GM12878 (cell line): ENCODE data around the gene SORBS2.

Source experiments
- BACH1 ChIP-seq: fragments of 450-650 bp; IDR thresholded peaks from 2 replicates; pipeline ENCODE4 v1.6.1; 2017; ENCODE audit warnings: mild to moderate bottlenecking, borderline replicate concordance
- EP300 ChIP-seq, 2 experiments: fragments of 150-350 bp in 1 of 2; IDR thresholded peaks; 2 replicates each; pipeline ENCODE4 v1.6.1; 2011 to 2012; ENCODE audit warnings: low read depth in 2 of 2, low read length in 2 of 2, borderline replicate concordance in 1 of 2, improper control_type of control experiment in 1 of 2, inconsistent platforms in 1 of 2; ENCODE audit not compliant: control insufficient read depth in 1 of 2
- FOS ChIP-seq: IDR thresholded peaks from 3 replicates; pipeline ENCODE4 v1.6.1; 2011; ENCODE audit warnings: borderline replicate concordance; ENCODE audit not compliant: insufficient read length; ENCODE audit errors: extremely low read depth
- MXI1 ChIP-seq: fragments of 150-350 bp; IDR thresholded peaks from 2 replicates; pipeline ENCODE4 v1.6.1; 2011; ENCODE audit warnings: low read depth, mild to moderate bottlenecking, inconsistent platforms, low read length, improper control_type of control experiment
- MYC ChIP-seq: IDR thresholded peaks from 2 replicates; pipeline ENCODE4 v1.6.1; 2011; ENCODE audit warnings: mild to moderate bottlenecking, low read length, moderate library complexity, inconsistent platforms; ENCODE audit not compliant: insufficient read depth, insufficient replicate concordance, insufficient read length, severe bottlenecking
- NRF1 ChIP-seq: conservative IDR thresholded peaks from 2 replicates; pipeline ENCODE4 v1.6.1; 2011; ENCODE audit warnings: mild to moderate bottlenecking, low read depth, low read length, improper control_type of control experiment
- RAD21 ChIP-seq: IDR thresholded peaks from 2 replicates; pipeline ENCODE4 v1.6.1; 2011; ENCODE audit warnings: mild to moderate bottlenecking, low read depth, low read length, moderate library complexity; ENCODE audit not compliant: insufficient read depth
- SP1 ChIP-seq: IDR thresholded peaks from one replicate; pipeline ENCODE4 v1.6.1; 2011; ENCODE audit warnings: low read depth, low read length
- ZNF384 ChIP-seq: IDR thresholded peaks from 2 replicates; pipeline ENCODE4 v1.6.1; 2012; ENCODE audit warnings: low read depth, mild to moderate bottlenecking, low read length, improper control_type of control experiment, borderline replicate concordance
- TF ChIP-seq, protein P1 (sequence below), 3 experiments: IDR thresholded peaks in 2 of 3; conservative IDR thresholded peaks in 1 of 3; 2 replicates each; pipeline ENCODE4 v1.5.1; 2011; ENCODE audit warnings: low read depth in 3 of 3, low read length in 3 of 3, mild to moderate bottlenecking in 3 of 3, control low read depth in 2 of 3, moderate library complexity in 2 of 3, inconsistent platforms in 1 of 3, mixed read lengths in 1 of 3; ENCODE audit not compliant: control insufficient read depth in 2 of 3, insufficient read depth in 1 of 3; ENCODE audit errors: extremely low read depth in 1 of 3
- TF ChIP-seq, protein P2 (sequence below): fragments of 450-650 bp; IDR thresholded peaks from 2 replicates; pipeline ENCODE4 v1.6.1; 2016; ENCODE audit warnings: mild to moderate bottlenecking

DNA sequence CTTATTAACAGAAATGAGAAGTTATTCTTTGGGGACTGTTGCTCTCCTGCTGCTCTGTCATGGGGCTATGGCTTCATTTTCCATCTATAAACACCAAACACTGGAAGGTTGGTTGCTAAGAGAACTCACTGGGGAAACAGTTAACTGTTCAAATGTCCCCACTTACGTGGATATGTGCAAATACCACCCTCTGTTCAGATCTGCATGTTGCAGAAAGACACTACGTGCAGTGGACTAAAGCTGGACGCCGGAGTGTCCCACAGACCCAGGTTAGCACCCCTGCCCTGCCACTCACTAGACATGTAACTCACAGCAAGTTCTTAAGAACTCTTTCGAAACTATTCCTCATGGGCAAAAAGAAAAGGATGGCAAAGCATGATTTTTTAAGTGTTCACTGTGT lies 62.1 kb downstream of the SORBS2 start:
- TF ChIP-seq, protein P1, sequence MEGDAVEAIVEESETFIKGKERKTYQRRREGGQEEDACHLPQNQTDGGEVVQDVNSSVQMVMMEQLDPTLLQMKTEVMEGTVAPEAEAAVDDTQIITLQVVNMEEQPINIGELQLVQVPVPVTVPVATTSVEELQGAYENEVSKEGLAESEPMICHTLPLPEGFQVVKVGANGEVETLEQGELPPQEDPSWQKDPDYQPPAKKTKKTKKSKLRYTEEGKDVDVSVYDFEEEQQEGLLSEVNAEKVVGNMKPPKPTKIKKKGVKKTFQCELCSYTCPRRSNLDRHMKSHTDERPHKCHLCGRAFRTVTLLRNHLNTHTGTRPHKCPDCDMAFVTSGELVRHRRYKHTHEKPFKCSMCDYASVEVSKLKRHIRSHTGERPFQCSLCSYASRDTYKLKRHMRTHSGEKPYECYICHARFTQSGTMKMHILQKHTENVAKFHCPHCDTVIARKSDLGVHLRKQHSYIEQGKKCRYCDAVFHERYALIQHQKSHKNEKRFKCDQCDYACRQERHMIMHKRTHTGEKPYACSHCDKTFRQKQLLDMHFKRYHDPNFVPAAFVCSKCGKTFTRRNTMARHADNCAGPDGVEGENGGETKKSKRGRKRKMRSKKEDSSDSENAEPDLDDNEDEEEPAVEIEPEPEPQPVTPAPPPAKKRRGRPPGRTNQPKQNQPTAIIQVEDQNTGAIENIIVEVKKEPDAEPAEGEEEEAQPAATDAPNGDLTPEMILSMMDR (IDR thresholded peaks at IDR 0.05 in 2 of 3, conservative IDR thresholded peaks at IDR 0.05 in 1 of 3; ENCODE audit: control insufficient read depth in 2 of 3, extremely low read depth in 1 of 3, insufficient read depth in 1 of 3, low read depth in 3 of 3, low read length in 3 of 3) = no peak
- TF ChIP-seq, protein P2, sequence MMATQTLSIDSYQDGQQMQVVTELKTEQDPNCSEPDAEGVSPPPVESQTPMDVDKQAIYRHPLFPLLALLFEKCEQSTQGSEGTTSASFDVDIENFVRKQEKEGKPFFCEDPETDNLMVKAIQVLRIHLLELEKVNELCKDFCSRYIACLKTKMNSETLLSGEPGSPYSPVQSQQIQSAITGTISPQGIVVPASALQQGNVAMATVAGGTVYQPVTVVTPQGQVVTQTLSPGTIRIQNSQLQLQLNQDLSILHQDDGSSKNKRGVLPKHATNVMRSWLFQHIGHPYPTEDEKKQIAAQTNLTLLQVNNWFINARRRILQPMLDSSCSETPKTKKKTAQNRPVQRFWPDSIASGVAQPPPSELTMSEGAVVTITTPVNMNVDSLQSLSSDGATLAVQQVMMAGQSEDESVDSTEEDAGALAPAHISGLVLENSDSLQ = no peak
- no peak for TF ChIP-seq NRF1
- no peak for TF ChIP-seq MYC
- no peak for TF ChIP-seq ZNF384
- no peak for TF ChIP-seq MXI1
- TF ChIP-seq RAD21 = no peak
- no peak for TF ChIP-seq FOS
- TF ChIP-seq BACH1 = no peak
- TF ChIP-seq EP300 (IDR thresholded peaks at IDR 0.05; ENCODE audit: borderline replicate concordance in 1 of 2, control insufficient read depth in 1 of 2, low read depth in 2 of 2, low read length in 2 of 2) = no peak
- no peak for TF ChIP-seq SP1
